K562 (cell line): ENCODE data around the gene ZNF768. TPM values are rescaled to one million over a fixed set of nuclear protein-coding genes. Genes with fewer than 3 reads are reported as not detected.

Source experiments
- ATAC-seq: fragments of 200-7000 bp; cut with Tn5 transposase; 3 replicates; pipeline ENCODE4 v1.9.1; 2020; ENCODE audit warnings: moderate library complexity
- BruUV-seq: library from RNA; stranded (reverse); fragments of 400-500 nt; replicated peaks from 2 replicates; lab custom pipeline; 2021; lab: Mats Ljungman, UMichigan
- CTCF ChIA-PET: fragments of 300-600 bp; formaldehyde crosslinking; extraction: SDS; loops from one replicate; lab custom pipeline; 2021; ENCODE audit warnings: low intra/inter-chr PET ratio; lab: Yijun Ruan, JAX
- POLR2A ChIA-PET: fragments of 300-600, 350-650 bp; sonication (Branson Sonifier 250); formaldehyde crosslinking; extraction: SDS; loops from one replicate; lab custom pipeline; 2021; ENCODE audit warnings: antibody characterized with exemption, inconsistent platforms; lab: Yijun Ruan, JAX
- DNase-seq, 4 experiments: peaks; one replicate each; pipeline versions ENCODE4 v3.0.0 to v3.0.0-alpha.2; 2011 to 2018; ENCODE audit warnings: low spot score in 3 of 4, mixed read lengths in 3 of 4; ENCODE audit errors: extremely low read depth in 1 of 4
- FAIRE-seq: peaks from 2 replicates; lab custom pipeline; 2011; peaks lifted over from hg19 to GRCh38; lab: Jason Lieb, UNC
- H2AFZ ChIP-seq: 2 replicates; pipeline ENCODE4 v1.6.0; 2011; ENCODE audit warnings: low read depth, low read length, control low read depth, inconsistent platforms
- H3K27ac ChIP-seq: fragments of 200-600 bp; 3 replicates; pipeline ENCODE4 v1.8.0; 2011; ENCODE audit warnings: low read depth, mild to moderate bottlenecking, control low read depth, inconsistent platforms, low read length, moderate library complexity, mixed read lengths; ENCODE audit errors: extremely low read depth
- H3K27me3 ChIP-seq, 2 experiments: fragments of 300-600 bp in 1 of 2; 2 replicates in 1 of 2; 3 replicates in 1 of 2; pipeline versions ENCODE4 v1.6.0 to v1.8.0; 2011; ENCODE audit warnings: inconsistent platforms in 2 of 2, low read length in 2 of 2, mild to moderate bottlenecking in 1 of 2, mixed read lengths in 1 of 2, moderate library complexity in 1 of 2; ENCODE audit not compliant: control insufficient read depth in 2 of 2, insufficient read depth in 2 of 2
- H3K36me3 ChIP-seq: fragments of 300-600 bp; 3 replicates; pipeline ENCODE4 v1.8.0; 2011; ENCODE audit warnings: mild to moderate bottlenecking, low read length, inconsistent platforms; ENCODE audit not compliant: control insufficient read depth, insufficient read depth
- H3K4me1 ChIP-seq, 2 experiments: fragments of 200-600 bp in 1 of 2; replicated peaks in 1 of 2; 2 replicates in 1 of 2; 3 replicates in 1 of 2; pipeline versions ENCODE4 v1.5.1 to v1.8.0; 2011; ENCODE audit warnings: inconsistent platforms in 2 of 2, low read length in 2 of 2, mild to moderate bottlenecking in 1 of 2, mixed read lengths in 1 of 2, moderate library complexity in 1 of 2; ENCODE audit not compliant: control insufficient read depth in 2 of 2, insufficient read depth in 2 of 2
- H3K4me2 ChIP-seq: 2 replicates; pipeline ENCODE4 v1.6.1; 2011; ENCODE audit warnings: low read length, control low read depth, inconsistent platforms, mixed read lengths; ENCODE audit not compliant: insufficient read depth
- H3K4me3 ChIP-seq: fragments of 200-600 bp; sonication (generic), shearing (Covaris generic); 2 replicates; pipeline ENCODE4 v1.5.1; 2016; ENCODE audit warnings: control low read depth, inconsistent platforms
- H3K79me2 ChIP-seq: fragments of 200-600 bp; 3 replicates; pipeline ENCODE4 v1.8.0; 2011; ENCODE audit warnings: low read length, inconsistent platforms; ENCODE audit not compliant: control insufficient read depth, insufficient read depth
- H3K9ac ChIP-seq, 2 experiments: 2 replicates each; pipeline versions ENCODE4 v1.6.0 to v1.6.1; 2011; ENCODE audit warnings: low read depth in 2 of 2, low read length in 2 of 2, control low read depth in 1 of 2, inconsistent platforms in 1 of 2, mild to moderate bottlenecking in 1 of 2, mixed read lengths in 1 of 2; ENCODE audit not compliant: insufficient read depth in 1 of 2
- H3K9me1 ChIP-seq: one replicate; pipeline ENCODE4 v1.6.0; 2011; ENCODE audit warnings: inconsistent platforms, mild to moderate bottlenecking, low read length, moderate library complexity; ENCODE audit not compliant: control insufficient read depth, insufficient read depth
- H3K9me3 ChIP-seq: replicated peaks from 2 replicates; pipeline ENCODE4 v1.5.1; 2011; ENCODE audit warnings: low read depth, low read length, inconsistent platforms; ENCODE audit not compliant: control insufficient read depth, insufficient read depth
- H4K20me1 ChIP-seq: replicated peaks from 2 replicates; pipeline ENCODE4 v1.6.1; 2011; ENCODE audit warnings: low read length, inconsistent platforms, mixed read lengths; ENCODE audit not compliant: control insufficient read depth, insufficient read depth
- BCOR ChIP-seq: fragments of 450-650 bp; IDR thresholded peaks from 2 replicates; pipeline ENCODE4 v1.6.1; 2016
- CBFB ChIP-seq: sonication (generic); formaldehyde crosslinking; IDR thresholded peaks from 2 replicates; pipeline ENCODE4 v1.4.0; 2020; ENCODE audit warnings: mild to moderate bottlenecking, missing genetic modification reagents
- CHD4 ChIP-seq: fragments of 200-600 bp; sonication (generic); IDR thresholded peaks from 3 replicates; pipeline ENCODE4 v1.6.1; 2012; ENCODE audit warnings: low read depth, mild to moderate bottlenecking, mixed read lengths, low read length, inconsistent platforms; ENCODE audit not compliant: insufficient read depth, insufficient replicate concordance, poor library complexity, severe bottlenecking
- FOXK2 ChIP-seq, 2 experiments: fragments of 450-650 bp; IDR thresholded peaks in 1 of 2; conservative IDR thresholded peaks in 1 of 2; 2 replicates each; pipeline ENCODE4 v1.6.1; 2016; ENCODE audit warnings: low read depth in 2 of 2, mild to moderate bottlenecking in 1 of 2
- ID3 ChIP-seq, 2 experiments: fragments of 250-450 bp in 1 of 2; fragments of 450-650 bp in 1 of 2; sonication (Bioruptor Pico) in 1 of 2; IDR thresholded peaks; 2 replicates each; pipeline versions ENCODE4 v1.6.1 to v1.8.0; 2016 to 2021; ENCODE audit warnings: mild to moderate bottlenecking in 2 of 2, moderate library complexity in 2 of 2, missing compliant biosample characterization in 1 of 2, missing genetic modification characterization in 1 of 2
- KHSRP ChIP-seq: fragments of 450-650 bp; IDR thresholded peaks from 2 replicates; pipeline ENCODE4 v1.6.1; 2017
- MEF2A ChIP-seq: IDR thresholded peaks from 2 replicates; pipeline ENCODE4 v1.6.1; 2011; ENCODE audit warnings: low read depth, mild to moderate bottlenecking, low read length, moderate library complexity; ENCODE audit not compliant: control insufficient read depth
- MYC ChIP-seq, 2 experiments: fragments of 250-450 bp in 1 of 2; sonication (Bioruptor Pico) in 1 of 2; IDR thresholded peaks; 2 replicates each; pipeline versions ENCODE4 v1.5.1 to v1.6.1; 2012 to 2021; ENCODE audit warnings: low read depth in 2 of 2, borderline replicate concordance in 1 of 2, improper control_type of control experiment in 1 of 2, low read length in 1 of 2, mild to moderate bottlenecking in 1 of 2, moderate library complexity in 1 of 2
- NR4A1 ChIP-seq, 2 experiments: fragments of 250-450 bp in 1 of 2; fragments of 450-650 bp in 1 of 2; sonication (Bioruptor Pico) in 1 of 2; IDR thresholded peaks; 2 replicates each; pipeline versions ENCODE4 v1.4.0 to v1.6.1; 2016 to 2020; ENCODE audit warnings: mild to moderate bottlenecking in 2 of 2, missing compliant biosample characterization in 1 of 2, missing genetic modification characterization in 1 of 2, moderate library complexity in 1 of 2
- RAD21 ChIP-seq, 2 experiments: fragments of 250-450 bp in 1 of 2; fragments of 450-650 bp in 1 of 2; sonication (Bioruptor Pico) in 1 of 2; formaldehyde crosslinking in 1 of 2; IDR thresholded peaks in 1 of 2; conservative IDR thresholded peaks in 1 of 2; 2 replicates each; pipeline versions ENCODE4 v1.4.0 to v1.8.0; 2020 to 2022; ENCODE audit warnings: mild to moderate bottlenecking in 2 of 2, moderate library complexity in 1 of 2
- TRIM24 ChIP-seq, 2 experiments: fragments of 450-650 bp; IDR thresholded peaks; 2 replicates each; pipeline ENCODE4 v1.6.1; 2016
- ZNF175 ChIP-seq: fragments of 200-800 bp; sonication (Bioruptor generic); IDR thresholded peaks from 2 replicates; pipeline ENCODE4 v1.6.1; 2016; ENCODE audit warnings: low read depth, mild to moderate bottlenecking, missing genetic modification characterization, missing compliant biosample characterization
- ZNF280A ChIP-seq: fragments of 450-650 bp; IDR thresholded peaks from 2 replicates; pipeline ENCODE4 v1.6.1; 2018; ENCODE audit warnings: mild to moderate bottlenecking, low read depth; ENCODE audit not compliant: partially characterized antibody
- ZNF511 ChIP-seq: sonication (generic); formaldehyde crosslinking; IDR thresholded peaks from 2 replicates; pipeline ENCODE4 v1.8.0; 2022; ENCODE audit warnings: mild to moderate bottlenecking, missing genetic modification reagents
- WGBS: fragments of 100-300 bp; shearing (Covaris generic); methylation state at CpG from one replicate; pipeline ENCODE4 v1.1.6; 2016; ENCODE audit warnings: low coverage, mixed read lengths; ENCODE audit not compliant: insufficient coverage; ENCODE audit errors: missing lambda C conversion rate; 5-methylcytosine and 5-hydroxymethylcytosine counted together
- in situ Hi-C: fragments of 300-500 bp; cut with MboI; formaldehyde crosslinking; loops from 4 replicates; pipeline ENCODE4 v1.15.0; 2018; ENCODE audit warnings: inconsistent platforms, mixed read lengths
- intact Hi-C: fragments of 100-400 bp; cut with micrococcal nuclease; formaldehyde crosslinking; loops from 2 replicates; pipeline ENCODE4 v1.14.2; 2022
- polyA plus RNA-seq, 8 experiments: library from polyadenylated mRNA; depleted of rRNA in 4 of 8; stranded (reverse) in 5 of 8; unstranded in 3 of 8; fragments of >200 nt; fragmentation: Nextera tagmentation in 2 of 8; fragmentation: Illumina TruSeq in 1 of 8; extraction: Ambion mirVana in 2 of 8; extraction: Trizol in 1 of 8; gene quantifications; 2 replicates each; pipeline versions ENCODE4 v1.2.1 to v1.2.3, GENCODE V29; 2011 to 2014; ENCODE audit warnings: inconsistent platforms in 1 of 8, missing spikeins in 1 of 8
- total RNA-seq, 7 experiments: library from RNA; depleted of rRNA in 6 of 7; stranded (reverse); fragments of >200 nt in 6 of 7; fragmentation: Illumina TruSeq in 2 of 7; extraction: Trizol in 2 of 7; gene quantifications; 2 replicates each; pipeline versions ENCODE4 v1.2.1 to v1.2.3, GENCODE V29; 2011 to 2021; ENCODE audit warnings: low replicate concordance in 1 of 7

The ZNF768 gene
- total and polyA plus RNA-seq, 9 of the 15 experiments (the other 6 are each of a cell fraction or from before 2014, with no cell fraction given) = 0.13 to 50.7 (median 26.9) TPM

- TF ChIP-seq ZNF175 (no peak), BCOR (peak; percentile 92), MYC (IDR thresholded peaks at IDR 0.05; ENCODE audit: low read depth, low read length) (no peak), MYC (CRISPR knock-in tag; IDR thresholded peaks at IDR 0.05; ENCODE audit: borderline replicate concordance, low read depth) (no peak), CHD4 (peak; percentile 92)
Observed at GRCh38 chr16:30558789-30559377, 32.5 kb upstream of the ZNF768 start (continued).

- WGBS = under 1% methylated on average over 70 of the region's 74 CpGs
- H3K4me1 ChIP-seq = peaks cover 21 to 57% of the 10 kb centered on the region in 2 experiments; a peak in 4 of 5 replicates
- BruUV-seq = TSS peak; percentile 73
- TF ChIP-seq NR4A1 (CRISPR knock-in tag; IDR thresholded peaks at IDR 0.05) (no peak), NR4A1 (tag; IDR thresholded peaks at IDR 0.05) (0 out of 2 replicates have a peak, but pooled peaks have one; percentile 19), ID3 (CRISPR knock-in tag; IDR thresholded peaks at IDR 0.05) (no peak), ID3 (tag; IDR thresholded peaks at IDR 0.05) (no peak), ZNF280A (no peak), FOXK2 (conservative IDR thresholded peaks at IDR 0.05 in 1 of 2, IDR thresholded peaks at IDR 0.05 in 1 of 2; ENCODE audit: low read depth in 2 of 2) (peak; percentile 59 to 65; a peak in 2 of 4 replicates), CBFB (CRISPR knock-in tag) (no peak), MEF2A (no peak; the same call in 1 of the 2 replicates), KHSRP (no peak), ZNF511 (no peak), TRIM24 (IDR thresholded peaks at IDR 0.05) (no peak), RAD21 (CRISPR knock-in tag; conservative IDR thresholded peaks at IDR 0.05 in 1 of 2, IDR thresholded peaks at IDR 0.05 in 1 of 2) (0 out of 4 replicates have a peak, but pooled peaks have one; percentile 0 to 4)
Observed at GRCh38 chr16:30557957-30558788, 31.8 kb upstream of the ZNF768 start, which contains the start of gene ZNF764. Gene ZNF764, minus strand, starts transcription at chr16:30558374. Its CDS starts 192 bp downstream, at chr16:30558182.

More at GRCh38 chr16:30557957-30558788, 31.8 kb upstream of the ZNF768 start, which contains the start of gene ZNF764:
- Histone ChIP-seq H3K36me3 (peaks cover 28% of the 10 kb centered on the region; the same call in 2 of the 3 replicates), H3K27ac (peak within 1 kb of the TSS; percentile 94), H3K4me2 (peak within 1 kb of the TSS; percentile 83), H3K27me3 (no peaks in the 10 kb centered on the region), H3K4me3 (peak within 1 kb of the TSS; percentile 66), H3K9me1 (no peaks in the 10 kb centered on the region), H3K9ac (peak within 1 kb of the TSS; percentile 91 to 97), H3K79me2 (peaks cover 25% of the 10 kb centered on the region), H4K20me1 (no peaks in the 10 kb centered on the region; the same call in 1 of the 2 replicates), H3K9me3 (no peaks in the 10 kb centered on the region; the same call in 1 of the 2 replicates), H2AFZ (peak within 1 kb of the TSS; percentile 89)
- CTCF ChIA-PET = no interaction called here
- ATAC-seq (peak; percentile 99), FAIRE-seq (peak; percentile 98), DNase-seq (peak; percentile 83 to 98 (median 88))
- intact Hi-C loops = loop anchor here (1.0 kb wide), 1 partner anchor 27 kb away; the partner anchor contains the start of gene ZNF785
- POLR2A ChIA-PET = interaction anchor here (0.6 to 4.9 kb wide), 23 partner anchors 8 to 1174 kb away, joined by 3 to 31 read pairs (median 3); partner anchors contain the start of genes DCTPP1, SRCAP, ZNF688 and ZNF689
- in situ Hi-C loops = no loop called here
